Common myeloid progenitor, CD34-positive (primary cell): ENCODE results near the gene CD79A.
"Not testable (repeated sequence)": the region's sequence is repeated elsewhere in the genome, so short reads cannot be mapped to it uniquely, and the experiment has no call there.

ENCODE experiments used
- CTCF ChIA-PET: fragments of 350-600 bp; sonication (Branson Sonifier 250); formaldehyde crosslinking; loops from one replicate; lab custom pipeline; 2021; ENCODE audit warnings: antibody characterized with exemption; lab: Charles Lee
- POLR2A ChIA-PET: fragments of 350-600 bp; sonication (Branson Sonifier 250); formaldehyde crosslinking; loops from one replicate; lab custom pipeline; 2021; ENCODE audit warnings: antibody characterized with exemption; lab: Charles Lee
- DNase-seq, 3 donors: peaks; one replicate each; pipeline versions ENCODE4 v3.0.0 to v3.0.0-alpha.2; 2013
- H3K27ac ChIP-seq, 2 experiments: 1 replicate in 1 of 2; 2 replicates in 1 of 2; pipeline ENCODE4 v1.7.0; 2013; ENCODE audit warnings: inconsistent platforms in 2 of 2, low read length in 2 of 2, mild to moderate bottlenecking in 2 of 2, low read depth in 1 of 2, moderate library complexity in 1 of 2; ENCODE audit not compliant: severe bottlenecking in 2 of 2, insufficient read depth in 1 of 2, poor library complexity in 1 of 2
- H3K27me3 ChIP-seq, 5 experiments: replicated peaks in 2 of 5; 1 replicate in 3 of 5; 2 replicates in 2 of 5; pipeline versions ENCODE4 v1.6.1 to v1.7.0; 2013; ENCODE audit warnings: low read length in 4 of 5, mild to moderate bottlenecking in 2 of 5, moderate library complexity in 2 of 5, inconsistent platforms in 1 of 5; ENCODE audit not compliant: insufficient read depth in 5 of 5, control insufficient read depth in 4 of 5
- H3K36me3 ChIP-seq, 4 experiments: 1 replicate in 2 of 4; 2 replicates in 2 of 4; pipeline versions ENCODE4 v1.6.1 to v1.7.0; 2013; ENCODE audit warnings: low read length in 3 of 4, control low read depth in 1 of 4, mild to moderate bottlenecking in 1 of 4; ENCODE audit not compliant: control insufficient read depth in 4 of 4, insufficient read depth in 4 of 4
- H3K4me1 ChIP-seq, 4 experiments: 1 replicate in 3 of 4; 2 replicates in 1 of 4; pipeline versions ENCODE4 v1.6.1 to v1.7.1; 2013; ENCODE audit warnings: low read length in 3 of 4, mild to moderate bottlenecking in 3 of 4, control low read depth in 1 of 4, inconsistent platforms in 1 of 4, moderate library complexity in 1 of 4; ENCODE audit not compliant: control insufficient read depth in 4 of 4, insufficient read depth in 4 of 4; ENCODE audit errors: control extremely low read depth in 1 of 4
- H3K4me3 ChIP-seq, 7 experiments: 1 replicate in 4 of 7; 2 replicates in 3 of 7; pipeline versions ENCODE4 v1.5.1 to v1.7.0; 2013; ENCODE audit warnings: mild to moderate bottlenecking in 7 of 7, low read length in 6 of 7, moderate library complexity in 6 of 7, inconsistent platforms in 2 of 7, low read depth in 2 of 7, control low read depth in 1 of 7; ENCODE audit not compliant: insufficient read depth in 4 of 7, control insufficient read depth in 1 of 7; ENCODE audit errors: extremely low read depth in 1 of 7
- H3K9me3 ChIP-seq, 5 experiments: 1 replicate in 4 of 5; 2 replicates in 1 of 5; pipeline versions ENCODE4 v1.6.1 to v1.7.1; 2013; ENCODE audit warnings: low read length in 4 of 5, mild to moderate bottlenecking in 2 of 5, inconsistent platforms in 1 of 5, low read depth in 1 of 5, moderate library complexity in 1 of 5; ENCODE audit not compliant: control insufficient read depth in 4 of 5, insufficient read depth in 2 of 5; ENCODE audit errors: control extremely low read depth in 1 of 5
- WGBS: methylation state at CpG from one replicate; pipeline ENCODE4 v1.1.5; 2013; ENCODE audit not compliant: insufficient coverage; 5-methylcytosine and 5-hydroxymethylcytosine counted together

CD79A gene

DNA sequence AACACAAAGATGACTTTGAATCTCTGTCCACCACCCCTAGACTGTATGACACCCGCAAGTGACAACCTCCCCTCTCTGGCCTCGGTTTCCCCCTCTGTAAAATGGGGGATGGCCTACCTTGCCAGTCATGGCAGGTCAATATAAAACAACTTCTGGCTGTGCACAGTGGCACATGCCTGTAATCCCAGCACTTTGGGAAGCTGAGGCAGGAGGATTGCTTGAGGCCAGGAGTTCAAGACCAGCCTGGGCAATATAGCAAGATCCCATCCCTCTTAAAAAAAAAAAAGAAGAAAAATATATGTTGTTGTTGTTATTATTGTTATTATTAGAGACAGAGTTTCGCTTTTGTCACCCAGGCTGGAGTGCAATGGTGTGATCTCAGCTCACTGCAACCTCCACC, 1.1 kb upstream of the CD79A start:
- DNase-seq, H3K9me3 ChIP-seq, H3K27me3 ChIP-seq, POLR2A ChIA-PET, H3K4me3 ChIP-seq: not testable (repeated sequence)
- CTCF ChIA-PET: interaction anchor here (1.6 to 7.9 kb wide), 5 partner anchors 14 to 82 kb away, joined by 5 to 82 read pairs (median 11); partner anchors contain the start of gene RPS19
- Histone ChIP-seq H3K4me1 (peaks cover 15 to 84% (median 70%) of the 10 kb centered on the region in 4 experiments), H3K36me3 (peaks cover 0 to 11% (median 5%) of the 10 kb centered on the region in 4 experiments), H3K27ac (peak overlapping the region in 1 of 2 experiments; percentile 12)
- 97% methylated on average over 3 of the region's 3 CpGs for WGBS

DNA sequence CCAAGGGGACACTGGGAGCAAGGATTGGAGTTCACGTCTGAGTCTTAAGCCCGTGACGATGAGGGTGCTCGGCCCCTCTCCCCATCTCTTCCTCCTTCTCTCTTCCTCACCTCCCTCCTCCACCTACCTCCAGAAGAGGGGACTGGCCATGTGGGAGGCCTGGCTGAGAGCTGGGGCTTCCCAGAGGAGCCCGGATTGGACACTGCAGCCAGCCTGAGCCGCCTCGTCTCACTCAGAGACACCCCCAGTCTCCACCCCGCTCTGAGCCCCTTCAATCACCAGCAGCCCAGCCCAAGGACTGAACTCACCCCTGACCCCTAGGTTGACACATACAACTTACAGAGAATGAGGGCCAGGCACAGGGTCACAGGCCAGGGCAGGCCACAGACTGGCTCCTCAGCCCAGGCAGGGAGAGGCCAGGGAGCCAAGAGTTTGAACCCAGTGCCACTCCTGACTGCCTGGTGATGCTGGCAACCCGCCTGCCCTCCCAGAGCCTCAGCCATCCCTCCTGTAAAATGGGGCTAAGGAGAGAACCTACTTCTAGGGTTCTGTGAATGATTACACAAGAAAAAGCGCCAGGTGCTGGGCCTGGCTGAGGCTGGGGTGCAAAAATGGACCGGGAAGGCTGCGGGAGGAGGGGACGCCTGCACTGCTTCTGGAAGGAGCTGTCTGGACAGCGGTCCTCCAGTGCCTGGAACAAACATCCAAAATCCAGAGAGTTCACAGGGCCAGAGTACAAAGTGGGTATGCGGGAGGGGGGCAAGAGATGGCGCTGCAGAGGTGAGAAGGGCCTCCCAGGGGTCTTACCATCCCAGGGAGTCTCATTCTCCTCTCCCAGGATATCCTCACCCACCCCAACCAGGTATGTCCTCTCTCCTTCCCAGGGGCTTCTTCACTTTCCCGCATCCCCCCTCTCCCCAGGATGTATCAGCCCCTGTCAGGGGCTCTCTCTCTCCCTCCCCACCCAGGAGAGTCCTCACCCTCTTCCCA, 1.1 kb downstream of the CD79A start:
- peaks cover 10 to 76% (median 57%) of the 10 kb centered on the region in 4 experiments for H3K4me1 ChIP-seq
- ChIA-PET POLR2A (interaction anchor here (1.4 kb wide), 1 partner anchor 8 kb away, joined by 8 read pairs; no protein-coding TSS in a partner anchor), CTCF (interaction anchor here (2.7 to 7.9 kb wide), 3 partner anchors 11 to 73 kb away, joined by 11 to 82 read pairs (median 16); partner anchors contain the start of gene RPS19)
- peak in 2 of 3 donors; percentile 43 to 48 for DNase-seq
- H3K9me3 ChIP-seq: no peaks in the 10 kb centered on the region
- no peaks in the 10 kb centered on the region for H3K27me3 ChIP-seq
- WGBS: 65% methylated on average over 10 of the region's 17 CpGs
- H3K27ac ChIP-seq: peak overlapping the region; percentile 35 to 81
- no peaks in the 10 kb centered on the region for H3K36me3 ChIP-seq
- peak overlapping the region; percentile 1 to 64 (median 53) for H3K4me3 ChIP-seq

DNA sequence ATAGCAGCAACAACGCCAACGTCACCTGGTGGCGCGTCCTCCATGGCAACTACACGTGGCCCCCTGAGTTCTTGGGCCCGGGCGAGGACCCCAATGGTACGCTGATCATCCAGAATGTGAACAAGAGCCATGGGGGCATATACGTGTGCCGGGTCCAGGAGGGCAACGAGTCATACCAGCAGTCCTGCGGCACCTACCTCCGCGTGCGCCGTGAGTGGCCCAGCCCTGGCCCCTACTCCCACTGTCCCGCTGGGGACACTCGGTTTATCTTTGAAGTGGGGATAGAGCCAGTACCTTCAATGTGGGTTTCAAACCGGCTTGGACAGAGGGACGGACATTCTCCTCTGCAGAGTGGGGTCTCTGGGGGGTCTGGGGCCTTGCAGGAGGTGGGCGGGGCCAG, 2.0 kb downstream of the CD79A start:
- Histone ChIP-seq H3K4me1 (peaks cover 10 to 72% (median 56%) of the 10 kb centered on the region in 4 experiments), H3K4me3 (no peak overlapping the region), H3K27me3 (no peaks in the 10 kb centered on the region), H3K27ac (no peak overlapping the region), H3K9me3 (no peaks in the 10 kb centered on the region), H3K36me3 (no peaks in the 10 kb centered on the region)
- ChIA-PET POLR2A (no interaction called here), CTCF (interaction anchor here (7.9 kb wide), 1 partner anchor 11 kb away, joined by 82 read pairs; no protein-coding TSS in a partner anchor)
- WGBS: 95% methylated on average over 19 of the region's 21 CpGs
- DNase-seq: no peak

DNA sequence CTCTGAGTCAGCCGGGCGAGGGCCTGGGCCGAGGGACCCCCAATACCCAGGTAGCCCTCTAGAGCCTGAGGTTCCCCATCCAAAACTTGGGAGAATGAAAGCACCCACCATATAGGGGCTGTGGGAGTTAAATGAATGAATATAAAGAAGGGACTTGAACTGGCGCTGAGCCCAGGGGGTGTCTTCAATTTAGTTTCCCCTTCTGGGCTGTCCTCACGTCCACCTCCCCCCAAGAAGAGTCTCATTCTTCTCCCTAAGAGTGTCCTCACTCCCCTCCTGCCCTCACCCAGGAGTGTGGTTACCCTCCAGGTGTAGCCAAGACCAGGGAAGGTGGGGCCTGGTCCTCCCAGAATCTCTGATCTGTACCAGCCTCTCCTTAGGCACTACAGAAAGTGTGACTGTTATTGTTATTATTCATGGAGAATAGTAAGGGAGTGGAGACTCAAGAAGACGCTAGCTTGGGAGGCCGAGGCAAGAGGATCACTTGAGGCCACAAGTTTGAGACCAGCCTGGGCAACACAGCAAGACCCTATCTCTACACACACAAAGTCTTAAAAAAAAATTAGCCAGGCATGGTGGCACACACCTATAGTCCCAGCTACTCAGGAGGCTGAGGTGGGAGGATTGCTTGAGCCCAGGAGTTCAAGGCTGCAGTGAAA, 2.7 kb downstream of the CD79A start:
- 95% methylated on average over 3 of the region's 7 CpGs for WGBS
- Histone ChIP-seq H3K27me3 (no peaks in the 10 kb centered on the region), H3K4me3 (no peak overlapping the region), H3K4me1 (peaks cover 13 to 75% (median 59%) of the 10 kb centered on the region in 4 experiments), H3K36me3 (no peaks in the 10 kb centered on the region), H3K9me3 (no peaks in the 10 kb centered on the region), H3K27ac (no peak overlapping the region)
- CTCF ChIA-PET: no interaction called here
- DNase-seq: no peak
- POLR2A ChIA-PET: no interaction called here

DNA sequence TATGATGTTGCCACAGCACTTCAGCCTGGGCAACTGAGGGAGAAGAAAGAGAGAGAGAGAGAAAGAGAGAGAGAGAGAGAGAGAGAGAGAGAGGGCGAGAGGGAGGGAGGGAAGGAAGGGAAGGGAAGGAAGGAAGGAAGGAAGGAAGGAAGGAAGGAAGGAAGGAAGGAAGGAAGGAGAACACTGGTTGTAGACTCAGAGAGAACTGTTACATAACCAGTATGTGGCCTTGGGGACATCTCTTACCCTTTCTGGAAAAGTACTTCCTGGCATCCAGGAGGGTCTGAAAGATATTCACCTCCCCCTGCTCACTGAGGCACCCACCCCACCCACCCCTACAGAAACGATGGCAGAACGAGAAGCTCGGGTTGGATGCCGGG, 3.2 kb downstream of the CD79A start:
- ChIA-PET POLR2A (no interaction called here), CTCF (interaction anchor here (0.6 kb wide), 1 partner anchor 70 kb away, joined by 3 read pairs; no protein-coding TSS in a partner anchor)
- Histone ChIP-seq H3K36me3 (no peaks in the 10 kb centered on the region), H3K27me3 (no peaks in the 10 kb centered on the region), H3K4me1 (peaks cover 16 to 75% (median 62%) of the 10 kb centered on the region in 4 experiments), H3K4me3 (no peak overlapping the region), H3K9me3 (no peaks in the 10 kb centered on the region), H3K27ac (no peak overlapping the region)
- no CpG with 5 or more reads among the region's 5 CpGs for WGBS
- no peak for DNase-seq

DNA sequence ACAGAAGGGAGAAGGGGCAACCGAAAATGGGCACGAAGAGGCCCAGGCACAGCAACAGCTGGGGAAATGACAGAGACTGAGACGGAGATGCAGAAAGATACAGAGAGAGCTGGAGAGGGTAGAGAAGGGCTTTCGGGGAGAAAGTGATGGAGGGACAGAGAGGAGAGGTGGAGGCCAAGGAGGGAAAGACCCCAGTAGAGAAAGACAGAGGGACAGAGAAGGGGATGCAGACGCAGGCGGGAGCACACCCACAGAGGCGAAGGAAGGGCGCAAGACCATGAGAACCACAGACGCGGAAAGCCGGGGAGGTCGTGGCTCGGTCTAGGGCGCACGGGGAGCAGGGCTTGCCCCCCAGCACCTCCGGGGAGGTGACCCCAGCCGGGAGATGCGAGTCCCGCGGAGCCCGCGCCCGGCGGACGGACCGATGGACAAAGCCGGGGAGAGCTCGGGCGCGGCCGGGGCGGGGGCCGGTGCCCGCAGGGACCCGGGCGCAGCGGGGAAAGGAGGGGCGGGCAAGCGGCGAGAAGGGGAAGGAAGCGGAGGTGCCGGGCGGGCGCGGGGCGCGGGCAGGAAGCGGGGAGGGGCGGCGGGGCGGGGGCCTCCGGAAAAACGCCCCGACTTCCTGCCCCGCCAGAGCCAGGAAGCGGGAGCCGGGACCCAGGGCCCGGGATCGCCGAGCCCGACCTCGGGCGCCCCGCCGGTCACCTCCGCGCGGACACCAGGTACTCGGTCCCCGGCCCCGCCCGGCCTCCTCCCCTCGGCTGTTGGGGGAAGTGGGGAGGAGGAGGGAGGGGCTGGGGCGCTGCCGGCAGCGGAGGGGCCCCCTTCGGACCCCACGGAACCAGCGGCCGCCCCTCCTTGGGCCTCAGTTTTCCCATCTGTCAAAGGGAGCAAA, 5.7 kb downstream of the CD79A start, which contains the start of gene ARHGEF1:
TSS of gene ARHGEF1 (plus strand) at position 617 of the 895 bp plus-strand sequence. CDS start 4,899 bp downstream, outside the sequence.
- ChIA-PET CTCF (interaction anchor here (0.9 to 2.4 kb wide), 8 partner anchors 8 to 74 kb away, joined by 3 to 11 read pairs (median 4); no protein-coding TSS in a partner anchor), POLR2A (interaction anchor here (0.6 to 1.1 kb wide), 2 partner anchors 23 to 37 kb away, joined by 3 read pairs; no protein-coding TSS in a partner anchor)
- peaks cover 17 to 75% (median 65%) of the 10 kb centered on the region in 4 experiments for H3K4me1 ChIP-seq
- DNase-seq: peak in 1 of 3 donors; percentile 64
- peak within 1 kb of the TSS in 1 of 2 experiments; percentile 89 for H3K27ac ChIP-seq
- WGBS: 2% methylated on average over 54 of the region's 80 CpGs
- H3K27me3 ChIP-seq: no peaks in the 10 kb centered on the region
- H3K4me3 ChIP-seq: peak within 1 kb of the TSS; percentile 64 to 96 (median 87)
- peaks cover 0 to 2% (median 0%) of the 10 kb centered on the region in 4 experiments for H3K36me3 ChIP-seq
- no peaks in the 10 kb centered on the region for H3K9me3 ChIP-seq
